Measurements from ENCODE around the gene GPS1.

- TF ChIP-seq CTCF (IDR thresholded peaks at IDR 0.05), result no peak
- TF ChIP-seq EZH2 (IDR thresholded peaks at IDR 0.05; ENCODE audit: borderline replicate concordance, insufficient read depth, low read depth, low read length, poor library complexity, severe bottlenecking), result no peak
Measured at GRCh38 chr17:82062076-82062983, 10.6 kb downstream of the GPS1 start.
